CD14-positive monocyte (primary cell): ENCODE measurements around the gene DUSP16. TPM values are rescaled to one million over a fixed set of nuclear protein-coding genes. Genes with fewer than 3 reads are reported as not detected.

Experiments
- DNase-seq, 3 donors: peaks; one replicate each; pipeline ENCODE4 v3.0.0-alpha.2; 2011 to 2022
- H2AFZ ChIP-seq: 2 replicates; pipeline ENCODE4 v1.6.0; 2012; ENCODE audit warnings: mild to moderate bottlenecking, low read depth, low read length, inconsistent platforms; ENCODE audit not compliant: insufficient read depth, poor library complexity, severe bottlenecking
- H3K27ac ChIP-seq, 2 donors: 1 replicate in 1 of 2; 2 replicates in 1 of 2; pipeline ENCODE4 v1.5.1; 2012 to 2013; ENCODE audit warnings: low read length in 2 of 2, control low read depth in 1 of 2, inconsistent platforms in 1 of 2, low read depth in 1 of 2, mild to moderate bottlenecking in 1 of 2
- H3K27me3 ChIP-seq, 2 donors: one replicate each; pipeline versions ENCODE4 v1.6.0 to v1.6.1; 2011 to 2013; ENCODE audit warnings: low read length in 2 of 2; ENCODE audit not compliant: control insufficient read depth in 2 of 2, insufficient read depth in 2 of 2
- H3K36me3 ChIP-seq, 2 donors: replicated peaks in 1 of 2; 1 replicate in 1 of 2; 2 replicates in 1 of 2; pipeline versions ENCODE4 v1.5.1 to v1.6.1; 2012 to 2013; ENCODE audit warnings: low read length in 2 of 2, control low read depth in 1 of 2, inconsistent platforms in 1 of 2, mild to moderate bottlenecking in 1 of 2; ENCODE audit not compliant: insufficient read depth in 2 of 2, control insufficient read depth in 1 of 2
- H3K4me1 ChIP-seq, 2 donors: 1 replicate in 1 of 2; 2 replicates in 1 of 2; pipeline versions ENCODE4 v1.5.1 to v1.6.1; 2012 to 2013; ENCODE audit warnings: low read length in 2 of 2, control low read depth in 1 of 2, inconsistent platforms in 1 of 2, mild to moderate bottlenecking in 1 of 2, moderate library complexity in 1 of 2; ENCODE audit not compliant: insufficient read depth in 2 of 2, control insufficient read depth in 1 of 2
- H3K4me2 ChIP-seq: replicated peaks from 2 replicates; pipeline ENCODE3; 2012; ENCODE audit warnings: low read length, moderate library complexity, mild to moderate bottlenecking; ENCODE audit not compliant: poor library complexity, severe bottlenecking; ENCODE audit errors: extremely low read depth
- H3K4me3 ChIP-seq, 3 experiments: fragments of 200-600 bp in 1 of 3; sonication (generic) in 1 of 3; replicated peaks in 1 of 3; 1 replicate in 2 of 3; 2 replicates in 1 of 3; pipeline ENCODE4 v1.5.1; 2011 to 2013; ENCODE audit warnings: low read length in 3 of 3, mild to moderate bottlenecking in 3 of 3, control low read depth in 2 of 3, low read depth in 2 of 3, inconsistent platforms in 1 of 3, moderate library complexity in 1 of 3
- H3K79me2 ChIP-seq: 2 replicates; pipeline ENCODE4 v1.6.0; 2012; ENCODE audit warnings: mild to moderate bottlenecking, control low read depth, inconsistent platforms, low read length, moderate library complexity; ENCODE audit not compliant: insufficient read depth
- H3K9ac ChIP-seq: 2 replicates; pipeline ENCODE4 v1.6.0; 2017; ENCODE audit warnings: low read length, mild to moderate bottlenecking; ENCODE audit not compliant: insufficient read depth, poor library complexity, severe bottlenecking
- H3K9me3 ChIP-seq, 2 donors: replicated peaks in 1 of 2; 1 replicate in 1 of 2; 2 replicates in 1 of 2; pipeline versions ENCODE4 v1.5.1 to v1.6.1; 2012 to 2013; ENCODE audit warnings: low read length in 2 of 2, control low read depth in 1 of 2; ENCODE audit not compliant: control insufficient read depth in 1 of 2, insufficient read depth in 1 of 2
- H4K20me1 ChIP-seq: 2 replicates; pipeline ENCODE4 v1.6.0; 2012; ENCODE audit warnings: mild to moderate bottlenecking, low read length, control low read depth, moderate library complexity; ENCODE audit not compliant: insufficient read depth
- H3K27ac Mint-ChIP-seq, 7 donors: one replicate each; pipeline ENCODE4 v1.8.0; 2020; ENCODE audit warnings: mild to moderate bottlenecking in 7 of 7, mixed read lengths in 7 of 7, moderate library complexity in 6 of 7, inconsistent platforms in 2 of 7
- H3K27me3 Mint-ChIP-seq, 3 donors: one replicate each; pipeline ENCODE4 v1.8.0; 2021 to 2022; ENCODE audit warnings: low read depth in 3 of 3, mild to moderate bottlenecking in 3 of 3, mixed read lengths in 3 of 3, moderate library complexity in 3 of 3, inconsistent platforms in 1 of 3
- H3K36me3 Mint-ChIP-seq, 2 donors: one replicate each; pipeline ENCODE4 v1.8.0; 2020; ENCODE audit warnings: mixed read lengths in 2 of 2, inconsistent platforms in 1 of 2, mild to moderate bottlenecking in 1 of 2
- H3K4me1 Mint-ChIP-seq: one replicate; pipeline ENCODE4 v1.8.0; 2020; ENCODE audit warnings: mild to moderate bottlenecking, mixed read lengths
- H3K4me3 Mint-ChIP-seq, 2 donors: one replicate each; pipeline ENCODE4 v1.8.0; 2020; ENCODE audit warnings: mild to moderate bottlenecking in 2 of 2, mixed read lengths in 2 of 2, moderate library complexity in 1 of 2
- H3K9me3 Mint-ChIP-seq, 7 donors: one replicate each; pipeline ENCODE4 v1.8.0; 2020 to 2022; ENCODE audit warnings: mixed read lengths in 7 of 7, mild to moderate bottlenecking in 6 of 7, moderate library complexity in 6 of 7, inconsistent platforms in 2 of 7
- WGBS: methylation state at CpG from one replicate; pipeline ENCODE4 v1.1.5; 2013; ENCODE audit warnings: missing lambda C conversion rate; ENCODE audit not compliant: insufficient coverage; 5-methylcytosine and 5-hydroxymethylcytosine counted together
- intact Hi-C, 2 donors: fragments of 100-400 bp; cut with micrococcal nuclease; formaldehyde crosslinking; loops; one replicate each; pipeline versions ENCODE4 v1.15.0 to v1.15.1; 2023
- polyA plus RNA-seq, 3 donors: library from polyadenylated mRNA; depleted of rRNA in 1 of 3; unstranded in 2 of 3; stranded (reverse) in 1 of 3; fragments of 300-500 nt in 2 of 3; fragments of >200 nt in 1 of 3; fragmentation: Illumina TruSeq in 2 of 3; gene quantifications; 1 replicate in 2 of 3; 2 replicates in 1 of 3; pipeline ENCODE4 v1.2.3, GENCODE V29; 2012 to 2021
- TF ChIP-seq, protein P1 (sequence below): fragments of 200-600 bp; IDR thresholded peaks from one replicate; pipeline ENCODE4 v1.8.0; 2022; ENCODE audit warnings: antibody characterized with exemption, mild to moderate bottlenecking

The DUSP16 gene
- polyA plus RNA-seq, 3 donors = 0.04 to 0.46 (median 0.27) TPM

DNA sequence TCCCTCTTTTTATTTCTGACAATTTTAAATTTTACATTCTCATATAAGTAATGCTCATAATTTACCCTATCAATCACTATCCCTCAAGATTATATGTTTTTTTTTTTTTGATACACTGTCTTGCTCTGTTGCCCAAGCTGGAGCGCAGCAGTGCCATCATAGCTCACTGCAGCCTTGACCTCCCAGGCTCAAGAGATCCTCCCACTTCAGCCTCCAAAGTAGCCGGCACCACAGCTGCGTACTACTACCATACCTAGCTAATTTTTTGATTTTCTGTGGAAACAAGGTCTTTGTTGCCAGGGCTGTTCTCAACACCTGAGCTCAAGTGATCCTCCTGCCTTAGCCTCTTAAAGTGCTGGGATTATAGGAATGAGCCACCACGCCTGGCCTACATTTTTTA is 4.4 kb downstream of the DUSP16 start:
- no peak overlapping the region for H2AFZ ChIP-seq
- H3K9me3 ChIP-seq = no peaks in the 10 kb centered on the region
- H3K27me3 Mint-ChIP-seq = peaks cover 2 to 5% (median 4%) of the 10 kb centered on the region in 3 donors
- no peaks in the 10 kb centered on the region for H3K9me3 Mint-ChIP-seq
- no peak overlapping the region for H3K4me2 ChIP-seq
- H3K27ac Mint-ChIP-seq = no peak overlapping the region
- H3K4me1 Mint-ChIP-seq = peaks cover 13% of the 10 kb centered on the region
- TF ChIP-seq, protein P1, sequence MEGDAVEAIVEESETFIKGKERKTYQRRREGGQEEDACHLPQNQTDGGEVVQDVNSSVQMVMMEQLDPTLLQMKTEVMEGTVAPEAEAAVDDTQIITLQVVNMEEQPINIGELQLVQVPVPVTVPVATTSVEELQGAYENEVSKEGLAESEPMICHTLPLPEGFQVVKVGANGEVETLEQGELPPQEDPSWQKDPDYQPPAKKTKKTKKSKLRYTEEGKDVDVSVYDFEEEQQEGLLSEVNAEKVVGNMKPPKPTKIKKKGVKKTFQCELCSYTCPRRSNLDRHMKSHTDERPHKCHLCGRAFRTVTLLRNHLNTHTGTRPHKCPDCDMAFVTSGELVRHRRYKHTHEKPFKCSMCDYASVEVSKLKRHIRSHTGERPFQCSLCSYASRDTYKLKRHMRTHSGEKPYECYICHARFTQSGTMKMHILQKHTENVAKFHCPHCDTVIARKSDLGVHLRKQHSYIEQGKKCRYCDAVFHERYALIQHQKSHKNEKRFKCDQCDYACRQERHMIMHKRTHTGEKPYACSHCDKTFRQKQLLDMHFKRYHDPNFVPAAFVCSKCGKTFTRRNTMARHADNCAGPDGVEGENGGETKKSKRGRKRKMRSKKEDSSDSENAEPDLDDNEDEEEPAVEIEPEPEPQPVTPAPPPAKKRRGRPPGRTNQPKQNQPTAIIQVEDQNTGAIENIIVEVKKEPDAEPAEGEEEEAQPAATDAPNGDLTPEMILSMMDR = no peak
- H3K36me3 Mint-ChIP-seq = no peaks in the 10 kb centered on the region
- no peak overlapping the region for H3K9ac ChIP-seq
- no peaks in the 10 kb centered on the region for H3K36me3 ChIP-seq
- no peak for DNase-seq
- no peaks in the 10 kb centered on the region for H3K27me3 ChIP-seq
- H3K4me3 ChIP-seq = no peak overlapping the region
- no peaks in the 10 kb centered on the region for H4K20me1 ChIP-seq
- H3K79me2 ChIP-seq = no peaks in the 10 kb centered on the region
- WGBS = 67% methylated on average over 1 of the region's 4 CpGs
- no peak overlapping the region for H3K27ac ChIP-seq
- intact Hi-C loops = no loop called here
- peaks cover 15% of the 10 kb centered on the region in 2 donors for H3K4me1 ChIP-seq
- no peak overlapping the region for H3K4me3 Mint-ChIP-seq

DNA sequence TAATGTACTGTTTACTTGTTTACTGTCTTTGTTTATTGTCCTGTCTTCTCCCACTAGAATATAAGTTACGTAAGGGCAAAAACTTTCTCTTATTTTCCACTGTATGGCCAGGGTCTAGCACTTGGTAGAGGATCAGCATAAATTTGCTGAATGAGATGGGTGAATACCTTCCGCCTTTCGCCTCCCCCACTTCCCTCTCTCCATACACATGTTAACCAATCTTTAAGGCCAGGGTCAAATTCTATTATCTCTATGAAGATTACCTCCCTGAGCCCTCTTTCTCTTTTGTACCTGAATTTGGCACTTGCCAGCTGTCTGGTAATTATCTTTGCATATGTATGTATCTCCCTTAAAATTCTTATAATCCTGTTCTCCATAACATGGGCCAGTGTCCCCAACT is 4.9 kb downstream of the DUSP16 start:
- peaks cover 10% of the 10 kb centered on the region for H3K4me1 Mint-ChIP-seq
- H3K4me3 Mint-ChIP-seq = no peak overlapping the region
- WGBS = no CpG with 5 or more reads among the region's 3 CpGs

More for the DNA sequence above, 4.9 kb downstream of the DUSP16 start:
- no peak overlapping the region for H2AFZ ChIP-seq
- Mint-ChIP-seq H3K27ac (no peak overlapping the region), H3K27me3 (peaks cover 2 to 5% (median 4%) of the 10 kb centered on the region in 3 donors), H3K9me3 (no peaks in the 10 kb centered on the region), H3K36me3 (no peaks in the 10 kb centered on the region)
- H3K4me1 ChIP-seq = peaks cover 12 to 15% of the 10 kb centered on the region in 2 donors
- no peak overlapping the region for H3K4me3 ChIP-seq
- no peaks in the 10 kb centered on the region for H4K20me1 ChIP-seq
- no peaks in the 10 kb centered on the region for H3K79me2 ChIP-seq
- intact Hi-C loops = no loop called here
- DNase-seq = no peak
- no peak overlapping the region for H3K9ac ChIP-seq
- H3K27me3 ChIP-seq = no peaks in the 10 kb centered on the region
- H3K27ac ChIP-seq = no peak overlapping the region
- no peaks in the 10 kb centered on the region for H3K36me3 ChIP-seq
- no peaks in the 10 kb centered on the region for H3K9me3 ChIP-seq
- TF ChIP-seq, protein P1 = no peak
- no peak overlapping the region for H3K4me2 ChIP-seq
